ENCODE data around the gene SLC16A8. TPM values are rescaled to one million over a fixed set of nuclear protein-coding genes. Genes with fewer than 3 reads are reported as not detected.

The SLC16A8 gene
- total and polyA plus RNA-seq, 9 of the 15 experiments (the other 6 are each of a cell fraction or from before 2014, with no cell fraction given) = not detected

- TF ChIP-seq GTF2E2 (tag; IDR thresholded peaks at IDR 0.05) (no peak; the same call in 1 of the 2 replicates), ZNF41 (CRISPR knock-in tag; conservative IDR thresholded peaks at IDR 0.05) (no peak), MAFG (tag; conservative IDR thresholded peaks at IDR 0.05) (no peak), ZNF717 (CRISPR knock-in tag; IDR thresholded peaks at IDR 0.05) (no peak), ETV1 (tag; conservative IDR thresholded peaks at IDR 0.05; ENCODE audit: low read depth) (peak; percentile 50; the same call in 1 of the 2 replicates), ELF1 (tag; IDR thresholded peaks at IDR 0.05) (peak; percentile 77), RBM17 (IDR thresholded peaks at IDR 0.05; ENCODE audit: borderline replicate concordance, low read depth, low read length) (no peak), IFI16 (CRISPR knock-in tag; IDR thresholded peaks at IDR 0.05) (no peak), E2F4 (CRISPR knock-in tag; IDR thresholded peaks at IDR 0.05; ENCODE audit: low read depth) (no peak), RBFOX2 (IDR thresholded peaks at IDR 0.05; ENCODE audit: low read depth, low read length) (peak; percentile 78), POLR2H (tag; IDR thresholded peaks at IDR 0.05; ENCODE audit: low read depth) (no peak), CBX1 (IDR thresholded peaks at IDR 0.05; ENCODE audit: low read depth) (peak; percentile 89), ZNF512 (tag; IDR thresholded peaks at IDR 0.05) (no peak), CREB3 (tag; conservative IDR thresholded peaks at IDR 0.05; ENCODE audit: low read depth) (peak; percentile 77; the same call in 1 of the 2 replicates), EP400 (IDR thresholded peaks at IDR 0.05) (peak; percentile 85), TARDBP (IDR thresholded peaks at IDR 0.05) (no peak), ZNF583 (CRISPR knock-in tag; IDR thresholded peaks at IDR 0.05) (no peak), TEAD1 (CRISPR knock-in tag; IDR thresholded peaks at IDR 0.05) (no peak), ZNF551 (CRISPR knock-in tag; IDR thresholded peaks at IDR 0.05) (no peak), ZFPM2 (CRISPR knock-in tag; IDR thresholded peaks at IDR 0.05) (no peak), CREB5 (CRISPR knock-in tag; IDR thresholded peaks at IDR 0.05) (no peak), GATAD2A (IDR thresholded peaks at IDR 0.05) (no peak)
These were observed 49.6 kb downstream of the SLC16A8 start (continued) for GRCh38 chr22:38034278-38034882.
